Measurements from ENCODE around the gene WNT8B. TPM values are rescaled to one million over a fixed set of nuclear protein-coding genes. Genes with fewer than 3 reads are reported as not detected.

The WNT8B gene
- total and polyA plus RNA-seq, 10 of the 15 experiments (the other 5 are each of a cell fraction or from before 2014, with no cell fraction given), result not detected

GRCh38 chr10:100483876-100484666 is 21.3 kb downstream of the WNT8B start (continued):
- TF ChIP-seq, protein P1, sequence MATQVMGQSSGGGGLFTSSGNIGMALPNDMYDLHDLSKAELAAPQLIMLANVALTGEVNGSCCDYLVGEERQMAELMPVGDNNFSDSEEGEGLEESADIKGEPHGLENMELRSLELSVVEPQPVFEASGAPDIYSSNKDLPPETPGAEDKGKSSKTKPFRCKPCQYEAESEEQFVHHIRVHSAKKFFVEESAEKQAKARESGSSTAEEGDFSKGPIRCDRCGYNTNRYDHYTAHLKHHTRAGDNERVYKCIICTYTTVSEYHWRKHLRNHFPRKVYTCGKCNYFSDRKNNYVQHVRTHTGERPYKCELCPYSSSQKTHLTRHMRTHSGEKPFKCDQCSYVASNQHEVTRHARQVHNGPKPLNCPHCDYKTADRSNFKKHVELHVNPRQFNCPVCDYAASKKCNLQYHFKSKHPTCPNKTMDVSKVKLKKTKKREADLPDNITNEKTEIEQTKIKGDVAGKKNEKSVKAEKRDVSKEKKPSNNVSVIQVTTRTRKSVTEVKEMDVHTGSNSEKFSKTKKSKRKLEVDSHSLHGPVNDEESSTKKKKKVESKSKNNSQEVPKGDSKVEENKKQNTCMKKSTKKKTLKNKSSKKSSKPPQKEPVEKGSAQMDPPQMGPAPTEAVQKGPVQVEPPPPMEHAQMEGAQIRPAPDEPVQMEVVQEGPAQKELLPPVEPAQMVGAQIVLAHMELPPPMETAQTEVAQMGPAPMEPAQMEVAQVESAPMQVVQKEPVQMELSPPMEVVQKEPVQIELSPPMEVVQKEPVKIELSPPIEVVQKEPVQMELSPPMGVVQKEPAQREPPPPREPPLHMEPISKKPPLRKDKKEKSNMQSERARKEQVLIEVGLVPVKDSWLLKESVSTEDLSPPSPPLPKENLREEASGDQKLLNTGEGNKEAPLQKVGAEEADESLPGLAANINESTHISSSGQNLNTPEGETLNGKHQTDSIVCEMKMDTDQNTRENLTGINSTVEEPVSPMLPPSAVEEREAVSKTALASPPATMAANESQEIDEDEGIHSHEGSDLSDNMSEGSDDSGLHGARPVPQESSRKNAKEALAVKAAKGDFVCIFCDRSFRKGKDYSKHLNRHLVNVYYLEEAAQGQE (IDR thresholded peaks at IDR 0.05; ENCODE audit: low read depth, low read length), result no peak
- TF ChIP-seq, protein P2, sequence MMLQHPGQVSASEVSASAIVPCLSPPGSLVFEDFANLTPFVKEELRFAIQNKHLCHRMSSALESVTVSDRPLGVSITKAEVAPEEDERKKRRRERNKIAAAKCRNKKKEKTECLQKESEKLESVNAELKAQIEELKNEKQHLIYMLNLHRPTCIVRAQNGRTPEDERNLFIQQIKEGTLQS (IDR thresholded peaks at IDR 0.05; ENCODE audit: borderline replicate concordance, extremely low read depth, low read depth, low read length), result no peak
- TF ChIP-seq SIN3A (IDR thresholded peaks at IDR 0.05; ENCODE audit: low read depth, low read length), result no peak

DNA sequence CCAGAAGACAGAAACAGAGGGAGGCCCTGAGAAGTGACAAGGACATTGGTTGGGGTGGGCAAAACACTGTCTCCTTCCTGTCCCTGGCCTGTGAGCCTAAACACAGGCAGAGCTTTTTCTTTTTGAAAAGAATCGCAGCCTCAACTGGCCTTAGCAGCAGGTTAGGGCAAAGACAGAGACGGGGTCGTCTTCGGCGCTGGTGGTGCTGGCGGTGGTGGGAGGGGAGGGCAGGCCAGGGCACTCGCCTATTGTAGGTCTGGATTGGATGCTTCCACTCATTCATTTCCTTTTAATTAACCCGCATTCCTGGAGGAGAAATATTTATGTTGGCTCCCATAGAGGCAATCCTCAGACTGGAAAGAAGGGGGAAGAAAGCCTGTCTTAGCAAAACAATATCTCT is 22.6 kb downstream of the WNT8B start:
- ATAC-seq, result no peak
- Histone ChIP-seq H2AFZ (ENCODE audit: control insufficient read depth, low read depth, low read length) (no peak overlapping the region), H3K27ac (ENCODE audit: control insufficient read depth, insufficient read depth) (no peak overlapping the region), H4K20me1 (ENCODE audit: control insufficient read depth, insufficient read depth) (peaks cover 2% of the 10 kb centered on the region; the same call in 1 of the 2 replicates), H3K9ac (ENCODE audit: control insufficient read depth, insufficient read depth, low read length) (no peak overlapping the region), H3K36me3 (ENCODE audit: control insufficient read depth in 2 of 2, insufficient read depth in 2 of 2, low read length in 1 of 2) (peaks cover 5 to 14% of the 10 kb centered on the region in 2 experiments; a peak in 3 of 4 replicates), H3K79me2 (ENCODE audit: control insufficient read depth, insufficient read depth, low read length) (no peaks in the 10 kb centered on the region), H3K4me1 (ENCODE audit: control insufficient read depth, insufficient read depth, low read length) (peaks cover 5% of the 10 kb centered on the region), H3K9me3 (replicated peaks; ENCODE audit: control insufficient read depth, insufficient read depth, low read length) (no peaks in the 10 kb centered on the region), H3K4me2 (ENCODE audit: control insufficient read depth, insufficient read depth) (no peak overlapping the region), H3K27me3 (replicated peaks in 1 of 2; ENCODE audit: control insufficient read depth in 2 of 2, insufficient read depth in 2 of 2, low read length in 1 of 2) (peaks cover 0 to 6% of the 10 kb centered on the region in 2 experiments; a peak in 1 of 4 replicates), H3K4me3 (no peak overlapping the region)
- no TSS peak for BruUV-seq (replicated peaks)
- ChIA-PET POLR2A (no interaction called here), CTCF (interaction anchor here (0.7 to 1.3 kb wide), 2 partner anchors 10 to 33 kb away, joined by 3 to 4 read pairs; no protein-coding TSS in a partner anchor), SMC1A (ENCODE audit: uncharacterized antibody, unreplicated experiment) (interaction anchor here (1.0 kb wide), 1 partner anchor 118 kb away, joined by 3 read pairs; no protein-coding TSS in a partner anchor), RAD21 (ENCODE audit: unreplicated experiment) (no interaction called here)
- TF ChIP-seq GABPA (IDR thresholded peaks at IDR 0.05; ENCODE audit: low read depth) (no peak), NFYA (IDR thresholded peaks at IDR 0.05; ENCODE audit: borderline replicate concordance, low read depth, low read length) (no peak), USF1 (IDR thresholded peaks at IDR 0.05; ENCODE audit: borderline replicate concordance, extremely low read length, insufficient read depth, low read depth, low read length) (no peak), LARP7 (IDR thresholded peaks at IDR 0.05) (no peak), HDGF (IDR thresholded peaks at IDR 0.05) (no peak), BACH1 (IDR thresholded peaks at IDR 0.05; ENCODE audit: borderline replicate concordance) (no peak), STAT1 (conservative IDR thresholded peaks at IDR 0.05) (no peak), MTA2 (IDR thresholded peaks at IDR 0.05; ENCODE audit: low read depth) (no peak)
- TF ChIP-seq, protein P3, sequence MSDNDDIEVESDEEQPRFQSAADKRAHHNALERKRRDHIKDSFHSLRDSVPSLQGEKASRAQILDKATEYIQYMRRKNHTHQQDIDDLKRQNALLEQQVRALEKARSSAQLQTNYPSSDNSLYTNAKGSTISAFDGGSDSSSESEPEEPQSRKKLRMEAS (IDR thresholded peaks at IDR 0.05; ENCODE audit: low read depth, low read length), result no peak
- 92% methylated on average over 8 of the region's 8 CpGs for WGBS (ENCODE audit: insufficient coverage, insufficient replicate concordance, low lambda C conversion rate, missing lambda C conversion rate)
- DNase-seq (ENCODE audit: low read depth, low spot score), result no peak
- intact Hi-C loops (cut with micrococcal nuclease; ENCODE audit: unreplicated experiment), result no loop called here
- in situ Hi-C loops (cut with MboI), result no loop called here
- no peak for FAIRE-seq

All from GM12878 (cell line).